ENCODE measurements around the gene ADAMTS17.

GRCh38 chr15:100207053-100207452, 134.7 kb downstream of the ADAMTS17 start:
- no peak for TF ChIP-seq CTCF (IDR thresholded peaks at IDR 0.05)
- TF ChIP-seq POLR2A (IDR thresholded peaks at IDR 0.05) = no peak

Data from right lobe of liver (tissue), 4 donors.